ENCODE measurements around the gene ZNF525. TPM values are rescaled to one million over a fixed set of nuclear protein-coding genes. Genes with fewer than 3 reads are reported as not detected.

Gene ZNF525
- polyA plus RNA-seq, 1 donor from 2014 or later = 5.1 TPM

GRCh38 chr19:53332484-53332883 lies 33.0 kb upstream of the ZNF525 start:
- no peak overlapping the region for H3K4me3 ChIP-seq (ENCODE audit: low read length)
- H4K20me1 ChIP-seq (ENCODE audit: insufficient read depth) = no peaks in the 10 kb centered on the region
- no peak overlapping the region for H2AFZ ChIP-seq (ENCODE audit: low read depth, low read length)
- H3K36me3 ChIP-seq (ENCODE audit: insufficient read depth, low read length) = no peaks in the 10 kb centered on the region
- no peak overlapping the region for H3K27ac ChIP-seq (ENCODE audit: low read length)
- no peaks in the 10 kb centered on the region for H3K9me3 ChIP-seq (ENCODE audit: low read length)
- no peaks in the 10 kb centered on the region for H3K27me3 ChIP-seq (ENCODE audit: insufficient read depth, low read depth, low read length)
- H3K9ac ChIP-seq (ENCODE audit: low read length) = no peak overlapping the region
- no peaks in the 10 kb centered on the region for H3K79me2 ChIP-seq (replicated peaks; ENCODE audit: insufficient read depth, low read length)
- H3K9me2 ChIP-seq (ENCODE audit: insufficient read depth, low read length) = no peaks in the 10 kb centered on the region
- no peak overlapping the region for H3K4me2 ChIP-seq (ENCODE audit: low read length)
- no peaks in the 10 kb centered on the region for H3F3A ChIP-seq (ENCODE audit: insufficient read depth, low read length, poor library complexity, severe bottlenecking)
- TF ChIP-seq POLR2AphosphoS5 (IDR thresholded peaks at IDR 0.05) (no peak), EP300 (conservative IDR thresholded peaks at IDR 0.05; ENCODE audit: poor library complexity, severe bottlenecking) (no peak), REST (IDR thresholded peaks at IDR 0.05; ENCODE audit: borderline replicate concordance) (no peak), TAF1 (IDR thresholded peaks at IDR 0.05; ENCODE audit: low read depth) (no peak), RAD21 (conservative IDR thresholded peaks at IDR 0.05) (no peak), EZH2 (IDR thresholded peaks at IDR 0.05; ENCODE audit: borderline replicate concordance, insufficient read depth, low read length, poor library complexity, severe bottlenecking) (no peak), CTCF (IDR thresholded peaks at IDR 0.05; ENCODE audit: poor library complexity, severe bottlenecking) (no peak), MXI1 (conservative IDR thresholded peaks at IDR 0.05; ENCODE audit: poor library complexity, severe bottlenecking) (no peak), SMC3 (conservative IDR thresholded peaks at IDR 0.05; ENCODE audit: poor library complexity) (no peak)

GRCh38 chr19:53333066-53333462 lies 32.4 kb upstream of the ZNF525 start:
- Histone ChIP-seq H3K79me2 (replicated peaks; ENCODE audit: insufficient read depth, low read length) (no peaks in the 10 kb centered on the region), H4K20me1 (ENCODE audit: insufficient read depth) (no peaks in the 10 kb centered on the region), H3K27me3 (ENCODE audit: insufficient read depth, low read depth, low read length) (no peaks in the 10 kb centered on the region), H3K4me3 (ENCODE audit: low read length) (peak overlapping the region; percentile 86), H3K36me3 (ENCODE audit: insufficient read depth, low read length) (no peaks in the 10 kb centered on the region), H3F3A (ENCODE audit: insufficient read depth, low read length, poor library complexity, severe bottlenecking) (no peaks in the 10 kb centered on the region), H3K27ac (ENCODE audit: low read length) (peak overlapping the region; percentile 53), H3K4me2 (ENCODE audit: low read length) (peak overlapping the region; percentile 4), H3K9me3 (ENCODE audit: low read length) (no peaks in the 10 kb centered on the region), H3K9me2 (ENCODE audit: insufficient read depth, low read length) (no peaks in the 10 kb centered on the region), H2AFZ (ENCODE audit: low read depth, low read length) (peak overlapping the region; percentile 90), H3K9ac (ENCODE audit: low read length) (peak overlapping the region; percentile 69)
- no peak for TF ChIP-seq REST (IDR thresholded peaks at IDR 0.05; ENCODE audit: borderline replicate concordance)
- no peak for TF ChIP-seq TAF1 (IDR thresholded peaks at IDR 0.05; ENCODE audit: low read depth)

Measured in neural cell (in vitro differentiated cells).